ENCODE results near the gene SGTA.

The SGTA gene

GRCh38 chr19:2711172-2711874 lies 71.8 kb downstream of the SGTA start:
- Histone ChIP-seq H3K4me1 (ENCODE audit: control insufficient read depth, insufficient read depth, low read length) (no peaks in the 10 kb centered on the region), H3K9me3 (ENCODE audit: control insufficient read depth, insufficient read depth, low read depth, low read length) (no peaks in the 10 kb centered on the region), H3K27ac (ENCODE audit: extremely low read depth, low read depth, low read length) (no peak overlapping the region), H3K4me3 (ENCODE audit: low read depth, low read length) (no peak overlapping the region), H3K36me3 (ENCODE audit: control insufficient read depth in 2 of 2, insufficient read depth in 1 of 2, low read length in 2 of 2) (peaks cover 0 to 12% of the 10 kb centered on the region in 2 experiments; a peak in 1 of 3 replicates)
- TF ChIP-seq ZNF677 (tag by site-specific recombination; IDR thresholded peaks at IDR 0.05) (no peak), ZNF514 (tag by site-specific recombination; IDR thresholded peaks at IDR 0.05) (no peak), BCL6B (tag by site-specific recombination; IDR thresholded peaks at IDR 0.05) (no peak), GLIS1 (tag by site-specific recombination; IDR thresholded peaks at IDR 0.05) (no peak), ZNF366 (tag by site-specific recombination; conservative IDR thresholded peaks at IDR 0.05) (no peak)
- CTCF ChIA-PET = interaction anchor here (0.7 kb wide), 1 partner anchor 94 kb away, joined by 3 read pairs; no protein-coding TSS in a partner anchor
- POLR2A ChIA-PET = interaction anchor here (0.5 kb wide), 1 partner anchor 1531 kb away, joined by 7 read pairs; no protein-coding TSS in a partner anchor

- Histone ChIP-seq H3K9me3 (ENCODE audit: control insufficient read depth, insufficient read depth, low read depth, low read length) (no peaks in the 10 kb centered on the region), H3K36me3 (ENCODE audit: control insufficient read depth in 2 of 2, insufficient read depth in 1 of 2, low read length in 2 of 2) (no peaks in the 10 kb centered on the region), H3K4me3 (ENCODE audit: low read depth, low read length) (no peak overlapping the region), H3K4me1 (ENCODE audit: control insufficient read depth, insufficient read depth, low read length) (no peaks in the 10 kb centered on the region), H3K27ac (ENCODE audit: extremely low read depth, low read depth, low read length) (no peak overlapping the region)
- TF ChIP-seq GLIS1 (tag by site-specific recombination; IDR thresholded peaks at IDR 0.05) = no peak
- no peak for TF ChIP-seq ZNF302 (tag by site-specific recombination; IDR thresholded peaks at IDR 0.05; ENCODE audit: low read depth)
- no peak for TF ChIP-seq YY1 (tag by site-specific recombination; IDR thresholded peaks at IDR 0.05)
- no peak for TF ChIP-seq ZBTB26 (tag by site-specific recombination; optimal IDR thresholded peaks at IDR 0.05)
- no peak for TF ChIP-seq ZNF2 (tag by site-specific recombination; IDR thresholded peaks at IDR 0.05)
- TF ChIP-seq ZNF121 (tag by site-specific recombination; IDR thresholded peaks at IDR 0.05) = peak; percentile 83; the same call in 1 of the 2 replicates
- no peak for TF ChIP-seq ZNF747 (tag by site-specific recombination; IDR thresholded peaks at IDR 0.05)
- TF ChIP-seq ZNF677 (tag by site-specific recombination; IDR thresholded peaks at IDR 0.05) = no peak
- no peak for TF ChIP-seq ELK4 (IDR thresholded peaks at IDR 0.05; ENCODE audit: borderline replicate concordance, low read depth, low read length)
- CTCF ChIA-PET = no interaction called here
- POLR2A ChIA-PET = no interaction called here
Observed at GRCh38 chr19:2706251-2706650, 76.8 kb downstream of the SGTA start.
